ENCODE data around the gene SOS1.

GRCh38 chr2:39017334-39017733 is 103.5 kb downstream of the SOS1 start:
- TF ChIP-seq CTCF (IDR thresholded peaks at IDR 0.05; ENCODE audit: insufficient read depth, low read depth, low read length) (no peak), EZH2 (IDR thresholded peaks at IDR 0.05; ENCODE audit: insufficient read depth, low read length) (no peak)
